ENCODE results near the gene RASSF7. TPM values are rescaled to one million over a fixed set of nuclear protein-coding genes. Genes with fewer than 3 reads are reported as not detected.

RASSF7 gene
- total RNA-seq, 1 donor from 2014 or later: 65.7 TPM

- DNase-seq (ENCODE audit: low read depth): no peak
Measured at GRCh38 chr11:567011-567628, 6.3 kb downstream of the RASSF7 start.

GRCh38 chr11:567629-568292 is 7.0 kb downstream of the RASSF7 start:
- no peak for DNase-seq (ENCODE audit: low read depth)

- peak; percentile 75 for DNase-seq (ENCODE audit: low read depth)
Measured at GRCh38 chr11:568306-569157, 7.8 kb downstream of the RASSF7 start.

- DNase-seq (ENCODE audit: low read depth): no peak
Measured at GRCh38 chr11:569158-569885, 8.6 kb downstream of the RASSF7 start.

GRCh38 chr11:571802-572185 is 11.0 kb downstream of the RASSF7 start:
- no peak for DNase-seq (ENCODE audit: low read depth)

- no peak for DNase-seq (ENCODE audit: low read depth)
Measured at GRCh38 chr11:573146-573759, 12.5 kb downstream of the RASSF7 start.

- peak; percentile 25 for DNase-seq (ENCODE audit: low read depth)
Measured at GRCh38 chr11:574031-574570, 13.3 kb downstream of the RASSF7 start.

GRCh38 chr11:574632-575312 is 14.0 kb downstream of the RASSF7 start:
- no peak for DNase-seq (ENCODE audit: low read depth)

- DNase-seq (ENCODE audit: low read depth): no peak
Measured at GRCh38 chr11:575313-575995, 14.7 kb downstream of the RASSF7 start.

- peak; percentile 80 for DNase-seq (ENCODE audit: low read depth)
Measured at GRCh38 chr11:575996-576768, 15.4 kb downstream of the RASSF7 start, which contains the start of gene PHRF1. TSS of gene PHRF1 (plus strand) at chr11:576470. CDS start at chr11:581513, 5,043 bp downstream.

- no peak for DNase-seq (ENCODE audit: low read depth)
Measured at GRCh38 chr11:576811-577610, 16.2 kb downstream of the RASSF7 start.

- DNase-seq (ENCODE audit: low read depth): no peak
Measured at GRCh38 chr11:577611-577894, 16.8 kb downstream of the RASSF7 start.

- no peak for DNase-seq (ENCODE audit: low read depth)
Measured at GRCh38 chr11:578276-579035, 17.7 kb downstream of the RASSF7 start.

GRCh38 chr11:579830-580601 is 19.2 kb downstream of the RASSF7 start:
- DNase-seq (ENCODE audit: low read depth): peak; percentile 29

- DNase-seq (ENCODE audit: low read depth): no peak
Measured at GRCh38 chr11:581342-581741, 20.6 kb downstream of the RASSF7 start.

- DNase-seq (ENCODE audit: low read depth): no peak
Measured at GRCh38 chr11:581752-582151, 21.0 kb downstream of the RASSF7 start.

- DNase-seq (ENCODE audit: low read depth): no peak
Measured at GRCh38 chr11:584287-584686, 23.5 kb downstream of the RASSF7 start.
